IPS-20b (cell line): Measurements from ENCODE around the gene FFAR2.

Experiments used
- H3K27ac ChIP-seq: one replicate; pipeline ENCODE4 v1.5.1; 2013; ENCODE audit warnings: low read length
- H3K27me3 ChIP-seq: 2 replicates; pipeline ENCODE4 v1.6.1; 2013; ENCODE audit warnings: mild to moderate bottlenecking, low read length, inconsistent platforms; ENCODE audit not compliant: insufficient read depth
- H3K36me3 ChIP-seq: 2 replicates; pipeline ENCODE4 v1.6.1; 2013; ENCODE audit warnings: low read depth, mild to moderate bottlenecking, inconsistent platforms, low read length, moderate library complexity; ENCODE audit not compliant: insufficient read depth
- H3K4me1 ChIP-seq: 2 replicates; pipeline ENCODE4 v1.6.1; 2013; ENCODE audit warnings: mild to moderate bottlenecking, control low read depth, inconsistent platforms, low read length, moderate library complexity; ENCODE audit not compliant: insufficient read depth
- H3K4me3 ChIP-seq: 2 replicates; pipeline ENCODE4 v1.5.1; 2013; ENCODE audit warnings: mild to moderate bottlenecking, low read length, inconsistent platforms
- H3K9ac ChIP-seq: 2 replicates; pipeline ENCODE4 v1.6.1; 2013; ENCODE audit warnings: low read depth, mild to moderate bottlenecking, inconsistent platforms, low read length, moderate library complexity
- H3K9me3 ChIP-seq: 2 replicates; pipeline ENCODE4 v1.6.1; 2013; ENCODE audit warnings: mild to moderate bottlenecking, low read depth, low read length, inconsistent platforms; ENCODE audit not compliant: insufficient read depth

The FFAR2 gene

GRCh38 chr19:35444735-35445134 lies 3.3 kb upstream of the FFAR2 start:
- Histone ChIP-seq H3K27me3 (no peaks in the 10 kb centered on the region), H3K9ac (no peak overlapping the region), H3K4me3 (no peak overlapping the region), H3K36me3 (no peaks in the 10 kb centered on the region), H3K9me3 (no peaks in the 10 kb centered on the region), H3K27ac (no peak overlapping the region), H3K4me1 (no peaks in the 10 kb centered on the region)

GRCh38 chr19:35445826-35446593 lies 2.0 kb upstream of the FFAR2 start:
- no peaks in the 10 kb centered on the region for H3K9me3 ChIP-seq

GRCh38 chr19:35449359-35450043 lies 1.4 kb downstream of the FFAR2 start:
- no peak overlapping the region for H3K27ac ChIP-seq
- no peaks in the 10 kb centered on the region for H3K27me3 ChIP-seq
- H3K36me3 ChIP-seq, result no peaks in the 10 kb centered on the region
- H3K9me3 ChIP-seq, result no peaks in the 10 kb centered on the region
- H3K4me1 ChIP-seq, result no peaks in the 10 kb centered on the region
- no peak overlapping the region for H3K4me3 ChIP-seq
- H3K9ac ChIP-seq, result no peak overlapping the region

More at GRCh38 chr19:35445826-35446593, 2.0 kb upstream of the FFAR2 start:
- Histone ChIP-seq H3K4me1 (no peaks in the 10 kb centered on the region), H3K27ac (no peak overlapping the region), H3K36me3 (no peaks in the 10 kb centered on the region), H3K9ac (no peak overlapping the region), H3K4me3 (no peak overlapping the region), H3K27me3 (no peaks in the 10 kb centered on the region)

- H3K4me1 ChIP-seq, result no peaks in the 10 kb centered on the region
- H3K27ac ChIP-seq, result no peak overlapping the region
- no peaks in the 10 kb centered on the region for H3K36me3 ChIP-seq
- no peaks in the 10 kb centered on the region for H3K9me3 ChIP-seq
- H3K27me3 ChIP-seq, result no peaks in the 10 kb centered on the region
- no peak overlapping the region for H3K4me3 ChIP-seq
- H3K9ac ChIP-seq, result no peak overlapping the region
Measured at GRCh38 chr19:35451338-35452096, 3.5 kb downstream of the FFAR2 start.

- Histone ChIP-seq H3K27me3 (no peaks in the 10 kb centered on the region), H3K27ac (no peak overlapping the region)
Measured at GRCh38 chr19:35454663-35455062, 6.6 kb downstream of the FFAR2 start.

GRCh38 chr19:35455616-35456201 lies 7.7 kb downstream of the FFAR2 start:
- no peaks in the 10 kb centered on the region for H3K27me3 ChIP-seq
- no peak overlapping the region for H3K9ac ChIP-seq
- no peak overlapping the region for H3K4me3 ChIP-seq
- no peaks in the 10 kb centered on the region for H3K9me3 ChIP-seq
- H3K36me3 ChIP-seq, result no peaks in the 10 kb centered on the region
- H3K4me1 ChIP-seq, result no peaks in the 10 kb centered on the region
- no peak overlapping the region for H3K27ac ChIP-seq

More at GRCh38 chr19:35454663-35455062, 6.6 kb downstream of the FFAR2 start:
- H3K36me3 ChIP-seq, result no peaks in the 10 kb centered on the region
- H3K9ac ChIP-seq, result no peak overlapping the region
- no peak overlapping the region for H3K4me3 ChIP-seq
- no peaks in the 10 kb centered on the region for H3K4me1 ChIP-seq
- H3K9me3 ChIP-seq, result no peaks in the 10 kb centered on the region

GRCh38 chr19:35457173-35457572 lies 9.1 kb downstream of the FFAR2 start:
- Histone ChIP-seq H3K4me3 (no peak overlapping the region), H3K9me3 (no peaks in the 10 kb centered on the region), H3K27me3 (no peaks in the 10 kb centered on the region), H3K9ac (no peak overlapping the region), H3K27ac (no peak overlapping the region), H3K36me3 (no peaks in the 10 kb centered on the region), H3K4me1 (no peaks in the 10 kb centered on the region)

GRCh38 chr19:35458192-35458591 lies 10.1 kb downstream of the FFAR2 start:
- H3K4me1 ChIP-seq, result no peaks in the 10 kb centered on the region
- H3K27me3 ChIP-seq, result no peaks in the 10 kb centered on the region
- H3K4me3 ChIP-seq, result no peak overlapping the region
- no peak overlapping the region for H3K27ac ChIP-seq
- no peak overlapping the region for H3K9ac ChIP-seq
- no peaks in the 10 kb centered on the region for H3K9me3 ChIP-seq
- H3K36me3 ChIP-seq, result no peaks in the 10 kb centered on the region

GRCh38 chr19:35458731-35459391 lies 10.8 kb downstream of the FFAR2 start:
- no peaks in the 10 kb centered on the region for H3K27me3 ChIP-seq
- no peak overlapping the region for H3K27ac ChIP-seq
- no peaks in the 10 kb centered on the region for H3K9me3 ChIP-seq
- H3K36me3 ChIP-seq, result no peaks in the 10 kb centered on the region
- H3K9ac ChIP-seq, result no peak overlapping the region
- no peak overlapping the region for H3K4me3 ChIP-seq
- H3K4me1 ChIP-seq, result no peaks in the 10 kb centered on the region

GRCh38 chr19:35459414-35460082 lies 11.5 kb downstream of the FFAR2 start:
- Histone ChIP-seq H3K27ac (no peak overlapping the region), H3K9me3 (no peaks in the 10 kb centered on the region), H3K27me3 (no peaks in the 10 kb centered on the region), H3K9ac (no peak overlapping the region), H3K4me3 (no peak overlapping the region), H3K4me1 (no peaks in the 10 kb centered on the region), H3K36me3 (no peaks in the 10 kb centered on the region)

- H3K4me1 ChIP-seq, result no peaks in the 10 kb centered on the region
- no peak overlapping the region for H3K4me3 ChIP-seq
- no peak overlapping the region for H3K27ac ChIP-seq
- no peaks in the 10 kb centered on the region for H3K9me3 ChIP-seq
- H3K27me3 ChIP-seq, result no peaks in the 10 kb centered on the region
- no peak overlapping the region for H3K9ac ChIP-seq
- no peaks in the 10 kb centered on the region for H3K36me3 ChIP-seq
Measured at GRCh38 chr19:35460608-35461007, 12.6 kb downstream of the FFAR2 start.
